Ramos (cell line): ENCODE results near the gene MYOG.

Experiments
- in situ Hi-C: fragments of 300-500 bp; cut with MboI; formaldehyde crosslinking; loops from one replicate; pipeline ENCODE4 v1.14.3; 2022; ENCODE audit warnings: low sequenced_read_pairs; ENCODE audit not compliant: unreplicated experiment

The MYOG gene

DNA sequence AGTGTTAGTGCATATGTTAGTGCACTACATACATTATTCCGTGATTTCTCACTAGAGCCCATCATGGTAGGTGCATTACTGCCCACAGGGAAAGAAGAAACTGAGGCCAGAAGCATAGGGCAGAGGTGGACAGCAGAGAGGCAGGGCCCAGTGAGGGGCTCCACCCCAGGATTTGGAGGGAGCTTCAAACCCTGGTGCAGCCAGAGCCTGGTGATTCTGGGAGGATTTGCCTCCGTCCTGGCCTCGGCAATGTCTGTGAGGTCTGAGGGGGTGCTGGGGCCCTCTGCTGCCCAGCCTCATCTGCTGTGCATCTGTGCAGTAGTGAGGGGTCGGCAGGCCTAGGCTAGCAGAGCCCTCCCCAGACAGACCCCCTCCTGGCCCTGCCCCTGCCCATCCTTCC, 36.7 kb downstream of the MYOG start:
- in situ Hi-C loops = loop anchor here (25.0 kb wide), 1 partner anchor 163 kb away; no protein-coding TSS in a partner anchor

DNA sequence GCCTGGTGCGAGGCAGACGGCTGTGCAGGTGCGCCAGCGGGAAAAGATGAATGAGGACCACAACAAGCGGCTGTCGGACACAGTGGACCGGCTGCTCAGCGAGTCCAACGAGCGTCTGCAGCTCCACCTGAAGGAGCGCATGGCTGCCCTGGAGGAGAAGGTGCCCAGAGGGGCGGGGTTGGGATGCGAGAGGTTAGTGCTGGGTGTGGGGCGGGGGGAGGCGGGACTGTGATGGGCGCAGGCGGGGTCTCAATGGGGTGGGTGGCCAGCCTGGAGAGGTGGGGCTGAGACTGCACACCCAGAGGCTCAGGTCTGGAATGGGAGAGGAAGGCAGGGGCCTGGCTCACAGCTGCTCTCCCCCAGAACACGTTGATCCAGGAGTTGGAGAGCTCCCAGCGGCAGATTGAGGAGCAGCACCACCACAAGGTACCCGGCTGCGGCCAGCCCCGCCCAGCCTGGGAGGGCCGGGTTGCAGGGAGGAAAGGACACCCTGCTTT, 37.2 kb downstream of the MYOG start:
- in situ Hi-C loops = loop anchor here (25.0 kb wide), 1 partner anchor 164 kb away; no protein-coding TSS in a partner anchor

DNA sequence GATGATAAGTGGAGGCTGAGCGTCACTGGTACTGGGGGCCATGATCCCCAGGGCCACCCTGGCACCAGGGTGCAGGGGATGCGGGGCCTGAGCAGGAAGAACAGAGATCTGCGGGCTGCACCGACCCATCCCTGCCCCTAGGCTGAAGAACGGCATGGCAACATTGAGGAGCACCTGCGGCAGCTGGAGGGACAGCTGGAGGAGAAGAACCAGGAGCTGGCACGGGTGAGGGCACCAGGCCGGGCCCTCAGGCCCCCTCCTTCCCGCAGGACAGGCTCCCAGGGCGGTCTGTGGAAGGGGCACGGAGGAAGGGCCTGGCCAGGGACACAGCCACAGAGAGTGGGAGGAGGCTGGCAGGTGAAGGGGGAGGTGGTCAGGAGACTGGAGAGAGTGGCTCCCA, 37.7 kb downstream of the MYOG start:
- in situ Hi-C loops = loop anchor here (25.0 kb wide), 1 partner anchor 164 kb away; no protein-coding TSS in a partner anchor

- in situ Hi-C loops = loop anchor here (25.0 kb wide), 1 partner anchor 165 kb away; no protein-coding TSS in a partner anchor
Measured at GRCh38 chr1:203046984-203047630, 38.7 kb downstream of the MYOG start.

DNA sequence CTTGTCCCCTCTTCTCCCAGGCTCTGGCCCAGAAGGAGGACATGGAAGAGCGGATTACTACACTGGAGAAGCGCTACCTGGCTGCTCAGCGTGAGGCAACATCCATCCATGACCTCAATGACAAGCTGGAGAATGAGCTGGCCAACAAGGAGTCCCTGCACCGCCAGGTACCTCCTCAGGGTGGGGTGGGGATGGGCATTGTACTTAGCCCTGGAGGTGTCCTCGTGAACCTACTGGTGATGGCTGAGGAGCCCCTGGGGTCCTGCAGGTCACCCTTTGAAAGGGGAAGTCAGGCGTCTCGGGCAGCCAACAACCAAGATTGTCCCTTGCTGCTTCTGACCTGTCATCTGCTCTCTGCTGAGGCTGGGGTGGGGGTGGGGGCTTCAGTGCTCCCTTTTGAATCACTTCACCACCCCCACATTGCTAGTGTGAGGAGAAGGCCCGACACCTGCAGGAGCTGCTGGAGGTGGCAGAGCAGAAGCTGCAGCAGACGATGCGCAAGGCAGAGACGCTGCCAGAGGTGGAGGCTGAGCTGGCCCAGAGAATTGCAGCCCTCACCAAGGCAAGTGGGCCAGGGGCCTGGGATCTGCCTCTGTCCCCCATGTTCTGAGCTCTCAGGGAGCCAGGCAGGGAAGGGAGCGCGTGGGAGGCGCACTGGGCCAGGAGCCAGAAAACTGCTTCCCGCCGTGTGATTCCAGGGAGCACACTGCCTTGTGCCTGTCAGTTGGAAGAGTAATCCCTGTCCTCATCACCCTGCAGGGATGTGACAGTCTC, 39.8 kb downstream of the MYOG start:
- in situ Hi-C loops = loop anchor here (25.0 kb wide), 1 partner anchor 166 kb away; no protein-coding TSS in a partner anchor

GRCh38 chr1:203045336-203045735, 40.5 kb downstream of the MYOG start:
- in situ Hi-C loops = loop anchor here (25.0 kb wide), 1 partner anchor 167 kb away; no protein-coding TSS in a partner anchor

- in situ Hi-C loops = loop anchor here (25.0 kb wide), 1 partner anchor 168 kb away; no protein-coding TSS in a partner anchor
Measured at GRCh38 chr1:203044546-203045250, 41.1 kb downstream of the MYOG start.

DNA sequence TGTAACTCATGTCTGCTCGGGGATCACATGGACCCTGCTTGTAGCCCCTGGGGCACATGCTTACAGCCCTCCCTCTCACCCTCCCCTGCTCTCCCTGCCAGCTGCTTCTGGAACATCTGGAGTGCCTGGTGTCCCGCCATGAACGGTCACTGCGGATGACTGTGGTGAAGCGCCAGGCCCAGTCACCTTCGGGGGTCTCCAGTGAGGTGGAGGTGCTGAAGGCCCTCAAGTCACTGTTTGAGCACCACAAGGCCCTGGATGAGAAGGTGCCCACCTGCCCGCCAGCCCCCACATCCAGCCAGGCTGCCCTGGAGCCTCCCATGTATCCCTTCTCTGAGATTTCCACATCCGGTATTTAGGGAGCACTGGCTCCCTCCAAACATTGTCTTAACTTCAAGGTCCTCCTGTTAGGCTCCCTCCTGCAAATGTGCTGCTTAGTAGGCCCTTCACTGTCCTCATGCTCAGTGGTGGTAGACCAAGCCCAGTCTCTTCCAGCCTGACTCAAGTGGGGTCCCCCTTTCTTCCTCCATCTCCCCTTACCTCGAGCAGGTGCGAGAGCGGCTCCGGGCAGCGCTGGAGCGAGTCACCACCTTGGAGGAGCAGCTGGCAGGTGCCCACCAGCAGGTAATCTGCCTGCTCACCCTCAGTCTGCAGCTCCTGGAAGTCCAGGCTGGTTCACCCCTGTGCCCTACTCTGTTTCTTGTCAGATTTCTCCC, 41.8 kb downstream of the MYOG start:
- in situ Hi-C loops = loop anchor here (25.0 kb wide), 1 partner anchor 168 kb away; no protein-coding TSS in a partner anchor

- in situ Hi-C loops = loop anchor here (25.0 kb wide), 1 partner anchor 171 kb away; no protein-coding TSS in a partner anchor
Measured at GRCh38 chr1:203041351-203041932, 44.4 kb downstream of the MYOG start.

GRCh38 chr1:203040513-203041275, 45.1 kb downstream of the MYOG start:
- in situ Hi-C loops = loop anchor here (25.0 kb wide), 1 partner anchor 172 kb away; no protein-coding TSS in a partner anchor

DNA sequence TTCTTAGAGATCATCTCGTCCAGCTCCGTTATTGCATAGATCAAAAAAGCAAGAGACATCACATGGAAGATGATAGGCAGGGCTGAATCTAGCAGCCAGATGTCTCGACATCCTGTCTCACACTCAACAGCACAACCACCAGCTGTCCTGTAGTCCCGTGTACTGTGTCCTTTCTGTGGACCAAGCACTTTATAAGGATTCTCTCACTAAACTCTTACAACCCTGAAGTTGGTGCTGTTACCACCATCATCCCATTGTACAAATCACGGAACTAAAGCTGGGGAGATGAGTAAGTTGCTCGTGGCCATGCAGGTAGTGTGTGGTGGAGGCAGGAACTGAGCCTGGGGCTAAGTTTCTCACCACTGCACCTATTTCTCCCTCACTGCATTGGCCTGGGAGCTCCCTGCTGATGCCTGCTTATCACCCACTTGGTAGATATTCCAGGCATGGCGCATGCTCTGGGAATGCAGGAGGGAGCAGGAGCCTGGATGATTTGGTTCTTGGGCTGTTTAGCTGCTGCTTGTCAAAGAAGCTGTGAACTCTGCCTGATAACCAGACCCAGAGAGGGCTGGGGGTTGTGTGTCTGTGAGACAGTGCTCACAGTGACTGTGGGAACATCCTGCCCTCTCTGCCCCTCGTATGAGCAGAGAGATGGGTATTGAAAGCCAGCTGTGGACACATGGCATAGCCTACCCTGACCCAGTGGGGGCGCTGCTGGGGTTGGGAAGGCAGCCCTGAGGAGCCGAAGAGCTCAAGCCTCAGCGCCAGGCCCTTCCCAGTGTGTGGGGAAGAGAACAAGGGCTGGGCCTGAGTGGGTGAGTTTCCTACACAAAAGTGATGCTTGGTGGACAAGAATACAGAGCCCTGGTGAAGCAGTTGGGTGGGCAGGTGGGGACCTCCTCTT, 46.0 kb downstream of the MYOG start:
- in situ Hi-C loops = loop anchor here (25.0 kb wide), 1 partner anchor 172 kb away; no protein-coding TSS in a partner anchor

DNA sequence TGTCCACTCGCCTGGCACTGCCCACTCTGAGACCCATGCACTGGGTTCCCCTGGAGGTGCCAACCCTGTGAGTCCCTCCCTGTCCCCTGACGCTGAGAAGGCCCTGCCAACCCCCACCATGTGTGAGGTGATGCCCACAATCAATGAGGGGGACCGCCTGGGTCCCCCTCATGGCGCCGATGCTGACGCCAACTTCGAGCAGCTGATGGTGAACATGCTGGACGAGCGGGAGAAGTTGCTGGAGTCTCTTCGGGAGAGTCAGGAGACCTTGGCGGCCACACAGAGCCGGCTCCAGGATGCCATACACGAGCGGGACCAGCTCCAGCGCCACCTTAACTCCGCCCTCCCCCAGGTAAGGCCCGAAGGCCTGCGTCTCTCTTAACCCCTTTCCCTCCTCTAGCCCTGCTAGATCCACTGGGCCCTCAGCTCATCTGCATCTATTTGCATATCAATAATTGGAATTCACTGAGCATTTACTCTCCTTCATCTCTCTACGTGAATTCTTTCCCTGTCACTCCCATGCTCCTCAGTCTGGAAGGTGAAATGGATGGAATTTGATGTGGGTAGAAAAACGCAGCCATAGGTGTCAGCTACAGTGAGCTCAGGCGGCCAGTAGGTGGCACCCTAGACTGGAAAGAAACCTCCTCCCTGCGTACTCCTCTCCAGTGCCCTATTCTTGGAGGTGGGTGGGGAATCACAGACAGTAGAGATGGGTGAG, 46.8 kb downstream of the MYOG start:
- in situ Hi-C loops = loop anchor here (25.0 kb wide), 1 partner anchor 173 kb away; no protein-coding TSS in a partner anchor

DNA sequence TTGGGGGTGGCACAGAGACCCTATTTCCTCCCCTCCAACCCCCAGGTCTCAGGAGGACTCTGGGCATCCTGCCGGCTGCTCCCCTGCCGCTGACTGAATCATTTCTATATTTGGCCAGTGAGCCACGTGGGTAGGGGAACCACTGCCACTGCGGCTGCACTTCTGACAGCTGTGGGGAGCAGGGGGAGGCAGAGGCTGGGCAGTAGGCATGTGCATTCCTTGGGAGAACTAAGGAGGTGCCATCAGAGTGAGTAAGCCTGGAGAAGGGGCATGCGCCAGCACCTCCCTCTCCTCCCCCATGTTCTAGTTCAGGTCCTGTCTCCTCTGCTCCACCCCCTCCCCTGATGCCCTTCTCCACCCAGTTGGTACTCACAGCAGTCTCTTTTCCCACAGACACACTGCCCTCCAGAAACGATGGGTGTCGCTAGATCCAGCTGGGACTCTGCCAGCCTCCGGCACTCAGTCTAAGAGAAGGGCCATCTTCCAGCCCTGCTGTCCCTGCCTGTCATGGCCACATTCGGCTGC, 47.5 kb downstream of the MYOG start:
- in situ Hi-C loops = loop anchor here (25.0 kb wide), 1 partner anchor 174 kb away; no protein-coding TSS in a partner anchor

DNA sequence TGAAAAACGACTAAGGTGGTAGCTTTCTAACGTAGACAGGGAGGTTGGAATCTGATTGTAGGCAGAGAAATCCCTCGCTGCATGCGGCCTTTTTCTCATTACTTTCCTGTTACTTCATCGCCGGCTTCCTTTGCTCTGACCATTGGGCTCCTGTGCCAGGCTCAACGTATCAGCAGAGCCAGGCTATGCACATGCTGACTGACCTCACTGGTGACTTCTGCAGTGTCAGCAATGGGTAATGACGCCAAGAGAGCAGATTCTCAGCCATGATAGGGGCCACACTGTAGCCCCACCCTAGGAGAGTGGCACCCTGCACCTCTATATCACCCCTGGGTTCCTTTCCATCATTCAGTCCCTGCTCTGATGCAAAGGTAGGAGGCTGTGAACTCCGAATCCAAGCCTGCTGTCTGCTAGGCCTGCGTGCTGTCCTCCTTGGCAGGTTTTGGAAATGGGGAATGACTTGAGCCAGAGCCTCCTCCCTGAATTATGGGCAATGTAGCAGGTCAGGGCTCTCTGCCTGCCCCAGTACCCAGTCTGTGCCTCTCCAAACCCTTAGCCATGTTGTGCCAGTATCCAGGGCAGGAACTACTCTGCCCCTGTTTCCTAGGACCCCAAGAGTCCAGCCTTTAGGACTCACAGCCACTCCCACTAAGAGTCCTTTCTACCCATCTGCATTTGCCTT, 48.2 kb downstream of the MYOG start:
- in situ Hi-C loops = loop anchor here (25.0 kb wide), 1 partner anchor 175 kb away; no protein-coding TSS in a partner anchor

- in situ Hi-C loops = loop anchor here (25.0 kb wide), 1 partner anchor 176 kb away; no protein-coding TSS in a partner anchor
Measured at GRCh38 chr1:203036537-203036936, 49.3 kb downstream of the MYOG start.

DNA sequence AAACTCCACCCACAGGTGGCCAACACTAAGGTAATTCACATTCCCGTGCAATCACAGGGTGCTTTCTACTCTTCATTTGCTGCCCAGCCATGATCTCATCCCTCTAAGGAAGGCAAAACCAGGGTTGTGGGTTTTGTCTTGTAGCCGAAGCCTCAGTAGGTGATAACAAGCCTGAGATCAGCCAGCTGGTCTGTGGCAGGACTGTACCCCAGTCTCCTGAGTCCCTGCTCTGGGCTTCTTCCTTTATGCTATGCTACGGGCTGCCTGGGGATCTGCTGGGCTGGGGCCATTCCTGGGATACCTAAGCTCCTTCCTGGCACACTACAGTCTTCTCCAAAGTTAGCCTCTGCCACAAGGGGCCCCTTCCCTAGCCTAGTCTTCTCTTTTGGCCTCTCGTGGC, 49.7 kb downstream of the MYOG start:
- in situ Hi-C loops = loop anchor here (25.0 kb wide), 1 partner anchor 176 kb away; no protein-coding TSS in a partner anchor
